ENCODE measurements around the gene GFRAL. TPM values are rescaled to one million over a fixed set of nuclear protein-coding genes. Genes with fewer than 3 reads are reported as not detected.

The GFRAL gene
- total and polyA plus RNA-seq, 10 of the 15 experiments (the other 5 are each of a cell fraction or from before 2014, with no cell fraction given): not detected

DNA sequence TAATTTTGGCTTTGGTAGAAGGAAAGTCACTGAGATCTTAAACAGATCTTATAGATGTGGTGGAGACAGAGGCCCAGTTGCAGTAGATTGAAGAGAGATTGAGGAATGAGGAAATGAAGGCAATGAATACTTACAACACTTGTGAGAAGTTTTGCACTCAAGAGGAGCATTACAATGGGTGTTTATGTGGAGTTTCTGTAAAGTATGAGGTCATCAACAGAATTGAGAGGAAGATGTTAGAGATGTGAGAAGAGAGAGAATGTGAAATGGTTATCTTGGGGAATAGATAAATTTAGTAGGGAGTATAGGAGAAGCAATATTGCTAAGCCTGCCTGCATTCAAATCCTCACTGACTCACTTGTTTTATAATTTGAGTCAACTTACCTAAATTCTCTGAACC is 83.4 kb downstream of the GFRAL start:
- Histone ChIP-seq H3K27ac (ENCODE audit: control insufficient read depth, insufficient read depth) (no peak overlapping the region), H3K36me3 (ENCODE audit: control insufficient read depth in 2 of 2, insufficient read depth in 2 of 2, low read length in 1 of 2) (no peaks in the 10 kb centered on the region), H3K4me3 (no peak overlapping the region), H3K79me2 (ENCODE audit: control insufficient read depth, insufficient read depth, low read length) (no peaks in the 10 kb centered on the region), H3K9me3 (replicated peaks; ENCODE audit: control insufficient read depth, insufficient read depth, low read length) (no peaks in the 10 kb centered on the region), H3K27me3 (replicated peaks in 1 of 2; ENCODE audit: control insufficient read depth in 2 of 2, insufficient read depth in 2 of 2, low read length in 1 of 2) (no peaks in the 10 kb centered on the region), H4K20me1 (ENCODE audit: control insufficient read depth, insufficient read depth) (no peaks in the 10 kb centered on the region), H3K4me2 (ENCODE audit: control insufficient read depth, insufficient read depth) (no peak overlapping the region), H3K9ac (ENCODE audit: control insufficient read depth, insufficient read depth, low read length) (no peak overlapping the region), H2AFZ (ENCODE audit: control insufficient read depth, low read depth, low read length) (no peak overlapping the region), H3K4me1 (ENCODE audit: control insufficient read depth, insufficient read depth, low read length) (no peaks in the 10 kb centered on the region)
- SMC1A ChIA-PET (ENCODE audit: uncharacterized antibody, unreplicated experiment): no interaction called here
- intact Hi-C loops (cut with micrococcal nuclease; ENCODE audit: unreplicated experiment) (no loop called here), in situ Hi-C loops (cut with MboI) (no loop called here)
- BruUV-seq (replicated peaks): no TSS peak
- no peak for DNase-seq (ENCODE audit: low read depth, low spot score)
- POLR2A ChIA-PET: no interaction called here
- FAIRE-seq: no peak
- no peak for ATAC-seq
- CTCF ChIA-PET: no interaction called here
- RAD21 ChIA-PET (ENCODE audit: unreplicated experiment): no interaction called here
- TF ChIP-seq BHLHE40 (IDR thresholded peaks at IDR 0.05; ENCODE audit: borderline replicate concordance in 1 of 2, low read depth in 2 of 2, low read length in 1 of 2) (no peak), PAX5 (IDR thresholded peaks at IDR 0.05; ENCODE audit: borderline replicate concordance, low read depth, low read length) (no peak), POLR2AphosphoS2 (IDR thresholded peaks at IDR 0.05; ENCODE audit: low read depth, low read length) (no peak), ESRRA (IDR thresholded peaks at IDR 0.05; ENCODE audit: low read length) (no peak), NFIC (IDR thresholded peaks at IDR 0.05; ENCODE audit: low read depth, low read length) (no peak), YY1 (IDR thresholded peaks at IDR 0.05; ENCODE audit: low read depth, low read length) (no peak), GATAD2B (conservative IDR thresholded peaks at IDR 0.05; ENCODE audit: low read depth) (no peak), IKZF1 (conservative IDR thresholded peaks at IDR 0.05) (no peak), MEF2A (IDR thresholded peaks at IDR 0.05; ENCODE audit: insufficient read depth, low read depth, low read length) (no peak), IRF4 (IDR thresholded peaks at IDR 0.05; ENCODE audit: low read depth, low read length) (no peak), ZSCAN29 (IDR thresholded peaks at IDR 0.05) (no peak), ATF7 (IDR thresholded peaks at IDR 0.05; ENCODE audit: low read depth) (no peak), ZNF217 (IDR thresholded peaks at IDR 0.05) (no peak), CHD1 (IDR thresholded peaks at IDR 0.05; ENCODE audit: low read depth, low read length) (no peak), RFX5 (IDR thresholded peaks at IDR 0.05; ENCODE audit: low read depth, low read length) (no peak), POLR2A (IDR thresholded peaks at IDR 0.05; ENCODE audit: low read depth, low read length) (no peak), STAT1 (conservative IDR thresholded peaks at IDR 0.05) (no peak)
- TF ChIP-seq, protein P1, sequence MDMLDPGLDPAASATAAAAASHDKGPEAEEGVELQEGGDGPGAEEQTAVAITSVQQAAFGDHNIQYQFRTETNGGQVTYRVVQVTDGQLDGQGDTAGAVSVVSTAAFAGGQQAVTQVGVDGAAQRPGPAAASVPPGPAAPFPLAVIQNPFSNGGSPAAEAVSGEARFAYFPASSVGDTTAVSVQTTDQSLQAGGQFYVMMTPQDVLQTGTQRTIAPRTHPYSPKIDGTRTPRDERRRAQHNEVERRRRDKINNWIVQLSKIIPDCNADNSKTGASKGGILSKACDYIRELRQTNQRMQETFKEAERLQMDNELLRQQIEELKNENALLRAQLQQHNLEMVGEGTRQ (IDR thresholded peaks at IDR 0.05; ENCODE audit: borderline replicate concordance, low read depth, low read length): no peak

Measured in GM12878 (cell line).